WERI-Rb-1 (cell line): Measurements from ENCODE around the gene WFIKKN2.

Source experiments
- DNase-seq: peaks from one replicate; pipeline ENCODE4 v3.0.0-alpha.2; 2020
- H3K27ac ChIP-seq: fragments of 250-450 bp; sonication (Bioruptor Pico); 2 replicates; pipeline ENCODE4 v1.5.1; 2020; ENCODE audit warnings: mild to moderate bottlenecking, moderate library complexity
- H3K27me3 ChIP-seq: fragments of 250-450 bp; sonication (Bioruptor Pico); 2 replicates; pipeline ENCODE4 v1.5.1; 2021; ENCODE audit warnings: mild to moderate bottlenecking, low read depth, moderate library complexity; ENCODE audit not compliant: insufficient read depth, severe bottlenecking
- H3K36me3 ChIP-seq: fragments of 250-450 bp; sonication (Bioruptor Pico); 2 replicates; pipeline ENCODE4 v1.5.1; 2020; ENCODE audit warnings: mild to moderate bottlenecking, moderate library complexity
- H3K4me3 ChIP-seq: 2 replicates; pipeline ENCODE4 v1.5.1; 2011; ENCODE audit warnings: low read depth, mild to moderate bottlenecking, control low read depth, low read length
- H3K9me3 ChIP-seq: fragments of 250-450 bp; sonication (Bioruptor Pico); 2 replicates; pipeline ENCODE4 v1.5.1; 2021; ENCODE audit warnings: mild to moderate bottlenecking, moderate library complexity; ENCODE audit not compliant: severe bottlenecking
- CTCF ChIP-seq: IDR thresholded peaks from 2 replicates; pipeline ENCODE4 v1.5.1; 2011; ENCODE audit warnings: low read depth, mild to moderate bottlenecking, control low read depth, inconsistent platforms, low read length

WFIKKN2 gene

GRCh38 chr17:50820651-50821050 lies 14.7 kb upstream of the WFIKKN2 start:
- Histone ChIP-seq H3K36me3 (no peaks in the 10 kb centered on the region), H3K27me3 (no peaks in the 10 kb centered on the region)
- no peak for TF ChIP-seq CTCF

GRCh38 chr17:50822550-50822949 lies 12.8 kb upstream of the WFIKKN2 start:
- H3K4me3 ChIP-seq = no peak overlapping the region
- no peaks in the 10 kb centered on the region for H3K27me3 ChIP-seq
- H3K27ac ChIP-seq = no peak overlapping the region
- DNase-seq = no peak
- no peak for TF ChIP-seq CTCF
- H3K36me3 ChIP-seq = no peaks in the 10 kb centered on the region
- peaks cover 6% of the 10 kb centered on the region for H3K9me3 ChIP-seq

More at GRCh38 chr17:50820651-50821050, 14.7 kb upstream of the WFIKKN2 start:
- peaks cover 6% of the 10 kb centered on the region for H3K9me3 ChIP-seq
- no peak for DNase-seq
- H3K27ac ChIP-seq = no peak overlapping the region
- H3K4me3 ChIP-seq = no peak overlapping the region

- Histone ChIP-seq H3K27ac (no peak overlapping the region), H3K27me3 (no peaks in the 10 kb centered on the region), H3K4me3 (no peak overlapping the region), H3K9me3 (peaks cover 6% of the 10 kb centered on the region), H3K36me3 (no peaks in the 10 kb centered on the region)
- TF ChIP-seq CTCF = no peak
- DNase-seq = no peak
Measured at GRCh38 chr17:50824429-50824828, 11.0 kb upstream of the WFIKKN2 start.

GRCh38 chr17:50825188-50825587 lies 10.2 kb upstream of the WFIKKN2 start:
- H3K36me3 ChIP-seq = no peaks in the 10 kb centered on the region
- DNase-seq = no peak
- no peak overlapping the region for H3K4me3 ChIP-seq
- no peak for TF ChIP-seq CTCF
- H3K27me3 ChIP-seq = no peaks in the 10 kb centered on the region
- no peak overlapping the region for H3K27ac ChIP-seq
- peaks cover 6% of the 10 kb centered on the region for H3K9me3 ChIP-seq

- TF ChIP-seq CTCF = no peak
- H3K27ac ChIP-seq = peak overlapping the region; percentile 92
- no peaks in the 10 kb centered on the region for H3K27me3 ChIP-seq
- H3K36me3 ChIP-seq = no peaks in the 10 kb centered on the region
- no peaks in the 10 kb centered on the region for H3K9me3 ChIP-seq
- DNase-seq = no peak
- no peak overlapping the region for H3K4me3 ChIP-seq
Measured at GRCh38 chr17:50828508-50829170, 6.7 kb upstream of the WFIKKN2 start.

- Histone ChIP-seq H3K36me3 (no peaks in the 10 kb centered on the region), H3K9me3 (no peaks in the 10 kb centered on the region), H3K27me3 (no peaks in the 10 kb centered on the region), H3K4me3 (no peak overlapping the region), H3K27ac (peak overlapping the region; percentile 92)
- DNase-seq = no peak
- no peak for TF ChIP-seq CTCF
Measured at GRCh38 chr17:50829332-50829731, 6.1 kb upstream of the WFIKKN2 start.
